Stimulated activated CD8-positive, alpha-beta memory T cell treated with anti-CD3 and anti-CD28 coated beads, Interleukin-15, amount 100 ng/mL, for 24 hours (primary cell): ENCODE measurements around the gene TRMT10B.
"Not testable (repeated sequence)": the region's sequence is repeated elsewhere in the genome, so short reads cannot be mapped to it uniquely, and the experiment has no call there.

ENCODE experiments used
- DNase-seq: peaks from one replicate; pipeline ENCODE4 v3.0.0-alpha.2; 2020; ENCODE audit warnings: low read depth

The TRMT10B gene

GRCh38 chr9:37801287-37801850, 47.8 kb downstream of the TRMT10B start:
- no peak for DNase-seq

GRCh38 chr9:37801959-37802711, 48.5 kb downstream of the TRMT10B start:
- no peak for DNase-seq

DNA sequence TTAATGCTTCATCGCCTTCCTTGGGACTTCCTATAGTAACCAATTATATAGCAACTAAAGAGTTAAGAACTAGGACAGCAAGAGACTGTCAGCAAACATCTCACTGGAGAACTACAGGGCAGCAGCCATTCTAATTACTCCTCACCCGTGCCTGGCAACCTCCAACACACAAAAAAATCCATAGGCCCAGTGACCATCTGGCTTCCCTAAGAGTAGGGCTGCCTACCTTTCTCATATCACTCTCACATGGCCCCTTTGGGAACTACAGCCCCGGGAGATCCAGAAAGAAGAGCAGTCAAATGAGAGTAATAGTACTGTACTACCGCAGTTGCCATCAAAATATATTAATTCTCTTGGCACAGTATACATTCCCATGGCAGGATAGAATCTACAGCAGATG, 52.7 kb downstream of the TRMT10B start:
- DNase-seq = no peak

DNA sequence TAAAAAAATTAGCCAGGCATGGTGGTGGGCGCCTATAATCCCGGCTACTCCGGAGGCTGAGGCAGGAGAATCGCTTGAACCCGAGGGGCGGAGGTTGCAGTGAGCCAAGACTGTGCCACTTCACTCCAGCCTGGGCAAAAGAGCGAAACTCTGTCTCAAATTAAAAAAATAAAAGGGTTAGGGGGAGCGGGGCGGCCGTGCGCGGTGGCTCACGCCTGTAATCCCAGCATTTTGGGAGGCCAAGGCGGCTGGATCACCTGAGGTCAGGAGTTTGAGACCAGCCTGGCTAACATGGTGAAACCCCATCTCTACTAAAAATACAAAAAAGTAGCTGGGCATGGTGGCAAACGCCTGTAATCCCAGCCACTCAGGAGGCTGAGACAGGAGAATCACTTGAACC, 56.1 kb downstream of the TRMT10B start:
- DNase-seq = not testable (repeated sequence)

DNA sequence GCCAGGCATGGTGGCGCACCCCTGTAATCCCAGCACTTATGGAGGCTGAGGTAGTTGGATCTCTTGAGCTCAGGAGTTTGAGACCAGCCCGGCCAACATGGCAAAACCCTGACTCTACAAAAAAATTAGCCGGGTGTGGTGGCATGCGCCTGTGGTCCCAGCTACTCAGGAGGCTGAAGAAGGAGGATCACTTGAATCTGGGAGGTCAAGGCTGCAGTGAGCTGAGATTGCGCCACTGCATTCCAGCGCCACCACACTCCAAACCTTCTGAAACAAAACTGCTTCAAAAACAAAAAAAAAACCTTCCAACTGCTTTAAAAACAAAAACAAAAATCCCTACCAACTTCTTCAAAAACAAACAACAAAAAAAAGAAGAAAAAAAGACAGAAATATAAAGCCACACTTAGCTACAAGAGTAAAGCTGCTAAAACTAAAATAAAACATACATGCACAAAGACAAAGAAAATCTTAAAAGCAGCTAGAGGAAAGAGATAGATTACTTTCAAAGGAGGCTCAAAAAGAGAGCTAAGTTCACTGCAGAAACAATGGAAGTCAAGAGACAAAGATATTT, 58.4 kb downstream of the TRMT10B start:
- no peak for DNase-seq

DNA sequence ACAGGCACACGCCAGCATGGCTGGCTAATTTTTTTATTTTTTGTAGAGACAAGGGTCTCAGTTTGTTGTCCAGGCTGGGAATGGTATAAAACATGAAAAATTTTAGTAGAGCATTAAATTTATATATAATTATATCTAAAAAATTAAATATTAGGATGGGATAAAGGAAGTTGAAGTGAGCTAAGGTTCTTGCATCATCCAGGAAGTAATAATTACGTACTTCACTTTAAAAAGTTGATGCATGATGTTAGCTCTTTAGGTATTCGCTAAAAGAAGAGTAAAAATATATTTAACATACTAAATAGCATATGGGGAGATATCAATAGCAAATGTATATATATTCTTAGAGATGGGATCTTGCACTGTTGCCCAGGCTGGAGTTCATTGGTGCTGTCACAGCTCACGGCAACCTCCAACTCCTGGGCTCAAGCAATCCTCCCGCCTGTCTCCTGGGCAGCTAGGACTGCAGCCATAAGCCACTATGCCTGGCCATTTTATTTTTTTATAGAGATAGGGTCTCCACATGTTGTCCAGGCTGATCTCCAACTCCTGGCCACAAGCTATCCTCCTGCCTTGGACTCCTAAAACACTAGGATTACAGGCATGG, 59.3 kb downstream of the TRMT10B start:
- DNase-seq = no peak

- DNase-seq = no peak
These were observed 65.2 kb downstream of the TRMT10B start for GRCh38 chr9:37818849-37819248.

GRCh38 chr9:37820142-37820541, 66.5 kb downstream of the TRMT10B start:
- no peak for DNase-seq

- not testable (repeated sequence) for DNase-seq
These were observed 71.6 kb downstream of the TRMT10B start for GRCh38 chr9:37825174-37825573.

DNA sequence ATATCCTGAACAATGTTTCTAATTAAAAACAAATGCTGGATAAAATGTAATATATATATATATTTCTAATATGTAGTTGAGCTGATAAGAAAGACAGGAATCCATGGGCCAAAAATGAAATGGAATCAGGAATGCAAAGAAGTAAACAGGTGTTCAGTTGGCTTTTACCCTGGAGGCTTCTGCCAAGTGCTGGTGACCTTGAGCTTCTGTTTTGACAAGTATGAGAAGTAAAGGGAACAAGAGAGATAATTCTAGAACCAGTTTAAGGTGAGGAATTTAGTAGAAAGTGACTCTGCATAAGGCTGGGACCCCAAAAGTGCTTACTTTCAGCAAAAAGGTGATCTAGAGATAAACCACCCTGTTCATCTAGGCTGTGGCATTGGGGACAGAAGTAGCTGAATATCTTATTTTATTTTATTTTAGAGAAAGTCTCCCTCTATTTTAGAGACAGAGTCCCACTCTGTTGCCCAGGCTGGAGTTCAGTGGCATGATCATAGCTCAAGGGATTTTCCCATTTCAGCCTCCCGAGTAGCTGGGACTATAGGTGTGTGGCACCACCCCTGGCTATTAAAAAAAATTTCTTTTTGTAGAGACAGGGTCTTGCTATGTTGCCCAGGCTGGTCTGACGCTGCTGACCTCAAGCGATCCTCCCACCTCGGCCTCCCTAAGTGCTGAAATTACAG, 74.0 kb downstream of the TRMT10B start:
- DNase-seq = no peak
